ENCODE results near the gene TUBB4A.

The TUBB4A gene

GRCh38 chr19:6491802-6492592, 10.1 kb downstream of the TUBB4A start:
- DNase-seq: no peak

- DNase-seq: no peak
Measured at GRCh38 chr19:6490134-6490533, 12.0 kb downstream of the TUBB4A start.

DNA sequence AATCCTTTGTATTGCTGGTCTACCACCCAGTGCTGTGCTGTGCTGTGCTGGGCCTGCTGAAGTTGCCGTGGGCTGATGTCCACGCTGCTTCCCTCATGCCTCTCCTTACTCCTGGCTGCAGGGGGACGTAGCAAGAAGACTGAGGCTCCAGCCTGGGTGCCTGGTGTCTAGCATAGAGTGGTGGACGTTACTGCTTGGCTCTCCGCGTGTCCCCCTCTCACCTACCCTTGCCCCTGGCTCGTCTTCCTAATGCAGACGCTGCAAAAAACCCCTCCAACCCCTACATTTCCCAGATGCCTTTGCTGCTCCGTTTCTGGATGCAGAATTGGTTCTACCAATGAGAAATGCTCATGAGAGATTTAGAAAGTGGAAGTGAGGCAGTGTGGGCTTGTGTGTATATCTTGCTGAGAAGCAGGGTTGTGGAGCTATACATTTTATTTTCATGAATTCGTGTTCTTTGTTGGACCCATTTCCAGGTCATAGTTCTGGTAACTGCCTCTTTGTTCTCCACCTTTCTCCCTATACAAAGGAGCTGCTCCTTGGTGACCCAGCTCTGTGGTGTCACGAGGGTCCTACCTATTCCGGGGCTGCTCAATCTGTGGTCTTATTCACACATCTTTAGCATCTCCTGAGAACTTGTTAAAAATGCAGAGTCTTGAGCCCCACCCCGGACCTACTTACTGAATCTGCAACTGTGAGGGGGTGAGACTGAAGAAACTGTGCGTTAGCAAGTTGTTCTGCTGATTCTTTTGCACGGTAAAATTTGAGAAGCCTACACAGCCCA, 12.6 kb downstream of the TUBB4A start:
- DNase-seq: no peak

DNA sequence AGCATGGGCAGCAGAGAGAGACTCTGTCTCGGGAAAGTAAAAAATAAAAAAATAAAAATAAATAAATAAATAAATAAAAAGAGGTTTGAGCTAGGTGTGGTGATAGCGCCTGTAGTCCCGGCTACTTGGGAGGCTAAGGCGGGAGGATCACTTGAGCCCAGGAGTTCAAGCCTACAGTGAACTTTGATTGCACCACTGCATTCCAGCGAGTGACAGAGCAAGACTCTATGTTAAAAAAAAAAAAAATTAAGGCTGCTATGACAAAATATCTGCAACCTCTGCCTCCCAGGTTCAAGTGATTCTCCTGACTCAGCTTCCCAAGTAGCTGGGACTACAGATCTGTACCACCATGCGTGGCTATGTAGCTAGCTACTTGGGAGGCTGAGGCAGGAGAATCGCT, 17.3 kb downstream of the TUBB4A start:
- DNase-seq: no peak

- DNase-seq: no peak
Measured at GRCh38 chr19:6484230-6484629, 17.9 kb downstream of the TUBB4A start.

- no peak for DNase-seq
Measured at GRCh38 chr19:6483235-6483634, 18.9 kb downstream of the TUBB4A start.

- DNase-seq: no peak
Measured at GRCh38 chr19:6482343-6482686, 19.8 kb downstream of the TUBB4A start.

DNA sequence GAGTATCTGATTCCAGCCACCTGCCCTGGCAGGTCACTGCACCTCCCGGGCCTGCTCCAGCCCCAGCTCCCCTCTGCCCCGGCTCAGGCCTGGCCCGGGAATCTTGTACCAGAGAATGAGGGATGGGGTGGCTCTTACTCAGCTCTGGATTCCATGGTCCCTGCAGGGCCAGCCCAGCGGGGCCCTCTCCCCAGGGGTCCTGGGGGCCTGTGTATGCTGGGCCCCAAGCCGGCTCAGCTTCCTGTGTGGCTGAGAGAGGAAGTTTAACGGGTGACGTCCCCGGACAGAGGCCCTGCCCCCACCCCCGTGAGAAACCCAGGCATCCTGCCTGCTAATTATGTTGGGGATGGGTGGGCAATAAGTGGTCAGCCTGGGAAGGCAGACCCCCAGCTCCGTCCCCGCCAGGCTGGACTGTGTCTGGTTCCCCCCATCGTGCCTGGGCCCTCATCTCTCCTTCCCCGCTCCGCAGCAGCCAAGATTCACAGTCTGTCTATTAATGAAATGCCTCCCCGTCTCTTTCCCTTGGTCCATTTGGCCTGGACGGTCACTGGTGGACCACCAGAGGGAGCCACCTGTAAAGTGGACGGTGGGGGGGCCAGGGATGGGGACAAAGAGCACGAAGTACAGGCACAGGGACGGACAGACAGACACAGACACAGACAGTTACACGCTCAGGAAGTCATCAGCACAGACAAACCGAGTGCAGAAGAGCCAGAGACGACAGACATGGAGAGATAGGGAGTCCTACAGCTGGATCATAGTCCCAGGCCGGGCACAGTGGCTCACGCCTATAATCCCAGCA, 20.4 kb downstream of the TUBB4A start, which contains the start of gene DENND1C:
DENND1C (minus strand) TSS at position 247 of the 802 bp plus-strand sequence; CDS start at position 155, 92 bp downstream.
- DNase-seq: no peak

DNA sequence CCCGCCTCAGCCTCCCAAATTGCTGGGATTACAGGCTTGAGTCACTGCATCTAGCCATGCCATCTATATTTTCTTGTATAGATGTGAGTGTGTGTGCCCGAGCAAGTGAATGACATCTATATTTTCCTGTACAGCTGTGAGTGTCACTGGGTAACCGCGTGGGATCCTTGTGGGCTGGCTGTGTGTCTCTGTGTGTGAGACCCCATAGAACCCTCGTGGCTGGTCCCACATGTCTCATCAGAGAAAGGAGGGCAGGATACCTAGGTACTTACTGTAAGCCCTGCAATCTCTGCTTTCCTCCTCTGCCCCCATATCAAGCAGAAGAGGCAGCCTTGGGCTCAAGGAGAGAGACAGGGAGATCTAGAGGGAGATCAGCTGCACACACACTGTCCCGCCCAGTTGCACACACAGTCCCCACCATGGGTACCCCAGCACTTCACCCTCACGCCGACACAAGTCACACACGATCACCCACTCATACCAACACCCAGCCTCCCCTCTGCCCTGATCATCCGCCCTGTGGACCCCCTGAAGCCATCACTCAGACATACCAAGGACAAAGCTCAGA, 21.2 kb downstream of the TUBB4A start:
- DNase-seq: no peak

- DNase-seq: no peak
Measured at GRCh38 chr19:6479836-6480398, 22.2 kb downstream of the TUBB4A start.

DNA sequence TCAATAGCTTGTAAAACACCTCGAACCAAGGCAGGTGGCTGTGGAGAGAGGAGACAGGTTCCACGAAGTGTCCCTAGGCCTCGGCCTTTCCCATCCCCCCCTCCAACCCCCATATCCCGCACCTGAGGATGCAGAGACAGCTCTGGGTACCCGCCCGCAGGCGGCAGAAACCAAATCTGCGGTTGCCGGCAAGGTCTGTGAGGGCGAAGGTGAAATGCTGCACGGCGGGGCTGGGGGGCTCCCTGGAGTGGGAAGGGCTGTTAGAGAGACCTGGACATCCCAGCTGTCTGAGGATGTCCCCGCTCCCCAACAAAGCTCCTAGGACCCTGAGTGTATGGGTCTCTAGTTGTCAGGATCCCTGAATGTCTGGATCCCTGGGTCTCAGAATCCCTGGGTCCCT, 23.3 kb downstream of the TUBB4A start:
- no peak for DNase-seq

- DNase-seq: no peak
Measured at GRCh38 chr19:6476896-6477431, 25.1 kb downstream of the TUBB4A start.

- DNase-seq: no peak
Measured at GRCh38 chr19:6476155-6476895, 25.8 kb downstream of the TUBB4A start.

DNA sequence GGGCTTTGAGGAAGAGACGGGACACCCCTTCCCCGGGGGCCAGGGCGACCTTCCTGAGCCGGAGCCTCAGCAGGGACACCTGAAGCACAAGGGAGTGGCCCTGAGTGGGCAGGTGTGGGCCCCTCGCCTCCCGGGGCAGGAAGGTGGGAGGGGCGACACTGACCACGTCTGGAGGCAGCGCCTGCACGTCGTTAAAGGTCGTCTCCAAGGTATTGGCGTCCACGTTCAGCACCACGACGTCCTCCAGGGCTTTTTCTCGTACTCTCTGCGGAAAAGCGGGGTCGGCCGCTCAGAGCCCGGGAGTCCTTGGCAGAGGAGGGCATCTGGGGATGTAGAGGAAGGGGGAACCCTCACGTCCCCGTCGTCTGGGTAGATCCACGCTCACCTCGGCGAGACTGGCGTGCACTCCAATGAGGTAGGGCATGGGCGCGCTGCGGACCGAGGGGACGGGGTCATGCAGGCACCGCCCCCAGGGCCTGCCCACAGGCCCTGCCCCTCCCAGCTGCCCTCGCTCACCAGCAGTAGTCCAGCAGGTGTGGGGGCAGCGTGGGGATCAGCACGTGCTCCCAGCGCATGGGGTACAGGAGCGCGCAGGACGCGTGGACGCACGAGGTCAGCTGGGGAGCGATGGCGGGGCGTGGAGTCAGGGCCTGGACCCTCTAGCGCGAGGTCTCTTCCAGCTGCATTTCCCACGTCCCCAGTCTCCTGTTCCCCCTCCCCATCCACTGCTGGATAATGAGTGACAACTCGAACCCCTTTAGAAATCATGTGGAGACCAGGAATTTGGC, 26.6 kb downstream of the TUBB4A start:
- no peak for DNase-seq

DNA sequence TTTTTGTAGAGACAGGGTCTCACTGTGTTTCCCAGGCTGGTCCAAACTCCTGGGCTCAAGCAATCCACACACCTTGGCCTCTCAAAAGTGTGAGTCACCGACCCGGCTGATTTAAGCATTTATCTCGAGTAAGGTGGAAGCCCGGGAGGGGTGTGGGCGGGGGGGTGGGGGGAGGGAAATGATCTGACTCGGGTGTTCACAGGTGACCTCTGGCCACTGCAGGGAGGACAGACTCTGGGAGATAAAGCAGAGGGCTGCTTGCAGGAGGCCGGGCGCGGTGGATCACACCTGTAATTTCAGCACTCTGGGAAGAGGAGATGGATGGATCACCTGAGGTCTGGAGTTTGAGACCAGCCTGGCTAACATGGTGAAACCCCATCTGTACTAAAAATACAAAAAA, 28.5 kb downstream of the TUBB4A start:
- DNase-seq: no peak

DNA sequence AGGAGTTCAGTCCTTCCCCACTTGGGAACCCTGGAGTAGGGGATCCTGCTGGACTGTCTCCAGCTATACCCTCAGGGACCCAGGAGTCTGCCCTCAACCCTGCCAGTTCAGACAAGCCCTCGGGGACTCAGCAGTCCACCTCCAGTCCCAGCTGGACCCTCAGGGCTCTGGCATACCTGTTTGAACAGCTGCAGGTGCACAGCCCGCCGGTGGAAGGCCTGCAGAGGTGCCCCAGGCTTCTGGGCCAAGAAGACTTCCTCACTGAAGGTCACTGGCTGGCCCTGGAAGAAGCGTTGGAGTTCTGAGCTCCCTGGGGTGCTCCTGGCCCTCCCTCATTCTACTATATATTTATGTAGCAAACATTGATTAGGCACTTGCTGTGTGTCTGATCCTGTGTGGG, 29.4 kb downstream of the TUBB4A start:
- no peak for DNase-seq

DNA sequence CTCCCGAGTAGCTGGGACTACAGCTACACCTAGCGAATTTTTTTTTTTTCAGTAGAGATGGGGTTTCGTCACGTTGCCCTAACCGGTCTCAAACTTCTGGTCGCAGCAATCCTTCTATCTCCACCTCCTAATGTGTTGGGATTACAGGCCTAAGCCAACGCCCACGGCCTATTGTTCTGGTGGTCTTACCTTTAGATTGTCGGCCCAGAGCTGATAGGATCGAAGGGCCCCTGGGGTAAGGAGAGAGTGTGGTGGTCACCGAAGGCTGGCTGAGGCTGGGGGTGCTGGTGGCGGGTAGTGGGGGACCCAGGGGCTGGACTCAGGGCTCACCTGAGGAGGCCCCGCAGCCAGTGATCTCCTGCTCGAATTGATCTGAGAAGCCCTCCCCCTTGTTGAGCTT, 31.0 kb downstream of the TUBB4A start:
- no peak for DNase-seq

- DNase-seq: no peak
Measured at GRCh38 chr19:6470173-6470572, 31.9 kb downstream of the TUBB4A start.

- DNase-seq: no peak
Measured at GRCh38 chr19:6467384-6467783, 34.7 kb downstream of the TUBB4A start.

GRCh38 chr19:6466526-6467248, 35.4 kb downstream of the TUBB4A start:
- DNase-seq: no peak

All from amniotic stem cell (primary cell).